ENCODE data around the gene CATSPERE. TPM values are rescaled to one million over a fixed set of nuclear protein-coding genes. Genes with fewer than 3 reads are reported as not detected.

Gene CATSPERE
- total RNA-seq, 4 donors from 2014 or later: 0.45 to 1.4 (median 0.55) TPM

- H3K4me1 ChIP-seq: no peaks in the 10 kb centered on the region
- no peaks in the 10 kb centered on the region for H3K9me3 ChIP-seq
- no peak overlapping the region for H3K27ac ChIP-seq
- H3K4me3 ChIP-seq: no peak overlapping the region
- TF ChIP-seq POLR2A (IDR thresholded peaks at IDR 0.05) (no peak), CTCF (IDR thresholded peaks at IDR 0.05) (no peak), EP300 (IDR thresholded peaks at IDR 0.05) (no peak), POLR2AphosphoS5 (IDR thresholded peaks at IDR 0.05) (no peak)
- no peaks in the 10 kb centered on the region for H3K27me3 ChIP-seq
- WGBS: 91% methylated on average over 6 of the region's 6 CpGs
- no peaks in the 10 kb centered on the region for H3K36me3 ChIP-seq
- DNase-seq (ENCODE audit: low spot score in 2 of 2): no peak
These were observed 179.8 kb downstream of the CATSPERE start for GRCh38 chr1:244640917-244641316.

- Histone ChIP-seq H3K4me3 (no peak overlapping the region), H3K4me1 (no peaks in the 10 kb centered on the region), H3K27ac (no peak overlapping the region), H3K27me3 (no peaks in the 10 kb centered on the region), H3K9me3 (no peaks in the 10 kb centered on the region), H3K36me3 (no peaks in the 10 kb centered on the region)
- WGBS: 85% methylated on average over 16 of the region's 16 CpGs
- no peak for DNase-seq (ENCODE audit: low spot score in 2 of 2)
- no peak for TF ChIP-seq POLR2A (IDR thresholded peaks at IDR 0.05)
- no peak for TF ChIP-seq POLR2AphosphoS5 (IDR thresholded peaks at IDR 0.05)
- TF ChIP-seq EP300 (IDR thresholded peaks at IDR 0.05): no peak
- no peak for TF ChIP-seq CTCF (IDR thresholded peaks at IDR 0.05)
These were observed 181.5 kb downstream of the CATSPERE start for GRCh38 chr1:244642526-244642925.

GRCh38 chr1:244642988-244643387, 181.9 kb downstream of the CATSPERE start:
- DNase-seq (ENCODE audit: low spot score in 2 of 2): no peak
- no peak overlapping the region for H3K27ac ChIP-seq
- no peaks in the 10 kb centered on the region for H3K36me3 ChIP-seq
- H3K9me3 ChIP-seq: no peaks in the 10 kb centered on the region
- 93% methylated on average over 14 of the region's 14 CpGs for WGBS
- no peak overlapping the region for H3K4me3 ChIP-seq
- no peaks in the 10 kb centered on the region for H3K4me1 ChIP-seq
- no peak for TF ChIP-seq EP300 (IDR thresholded peaks at IDR 0.05)
- no peak for TF ChIP-seq POLR2AphosphoS5 (IDR thresholded peaks at IDR 0.05)
- no peak for TF ChIP-seq CTCF (IDR thresholded peaks at IDR 0.05)
- TF ChIP-seq POLR2A (IDR thresholded peaks at IDR 0.05): no peak
- H3K27me3 ChIP-seq: no peaks in the 10 kb centered on the region

GRCh38 chr1:244645414-244645813, 184.3 kb downstream of the CATSPERE start:
- Histone ChIP-seq H3K36me3 (no peaks in the 10 kb centered on the region), H3K9me3 (no peaks in the 10 kb centered on the region), H3K4me3 (no peak overlapping the region), H3K4me1 (no peaks in the 10 kb centered on the region), H3K27me3 (no peaks in the 10 kb centered on the region), H3K27ac (no peak overlapping the region)
- TF ChIP-seq CTCF (IDR thresholded peaks at IDR 0.05): no peak
- no peak for TF ChIP-seq POLR2A (IDR thresholded peaks at IDR 0.05)
- no peak for TF ChIP-seq POLR2AphosphoS5 (IDR thresholded peaks at IDR 0.05)
- WGBS: 72% methylated on average over 6 of the region's 6 CpGs
- DNase-seq (ENCODE audit: low spot score in 2 of 2): no peak

- no peaks in the 10 kb centered on the region for H3K4me1 ChIP-seq
- no peaks in the 10 kb centered on the region for H3K9me3 ChIP-seq
- H3K27ac ChIP-seq: no peak overlapping the region
- no peaks in the 10 kb centered on the region for H3K36me3 ChIP-seq
- TF ChIP-seq POLR2A (IDR thresholded peaks at IDR 0.05) (no peak), POLR2AphosphoS5 (IDR thresholded peaks at IDR 0.05) (no peak), EP300 (IDR thresholded peaks at IDR 0.05) (no peak), CTCF (IDR thresholded peaks at IDR 0.05) (no peak)
- no peak overlapping the region for H3K4me3 ChIP-seq
- WGBS: 78% methylated on average over 6 of the region's 6 CpGs
- no peaks in the 10 kb centered on the region for H3K27me3 ChIP-seq
- DNase-seq (ENCODE audit: low spot score in 2 of 2): no peak
These were observed 184.8 kb downstream of the CATSPERE start for GRCh38 chr1:244645890-244646289.
